GM12873 (cell line): ENCODE measurements around the gene ZNF618.

Experiments used
- CTCF ChIP-seq: IDR thresholded peaks from 2 replicates; pipeline ENCODE4 v1.5.1; 2012; ENCODE audit warnings: low read depth, mild to moderate bottlenecking, moderate library complexity, low read length, control low read depth; ENCODE audit not compliant: insufficient read depth; ENCODE audit errors: missing control alignments

Gene ZNF618

GRCh38 chr9:113919382-113919781 lies 43.3 kb downstream of the ZNF618 start:
- TF ChIP-seq CTCF, result no peak

DNA sequence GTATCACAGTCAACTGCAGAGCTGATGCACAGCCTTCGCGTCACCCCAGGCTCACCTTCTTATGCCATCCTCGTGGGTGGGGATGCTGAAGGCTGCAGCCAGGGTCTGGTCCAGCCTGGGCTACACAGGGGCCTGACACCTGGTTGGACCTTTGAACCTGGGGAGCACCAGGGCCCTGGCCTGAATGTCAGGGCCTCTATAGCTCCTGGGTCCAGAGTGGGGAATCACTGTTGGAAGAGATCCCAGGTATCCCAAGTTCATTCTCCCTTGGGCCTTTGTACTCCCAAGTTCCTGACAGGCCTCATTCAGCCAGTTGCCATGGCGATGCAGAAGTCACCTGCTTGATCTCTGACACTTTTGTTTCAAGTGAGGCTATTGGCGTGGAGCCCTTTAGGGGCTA lies 43.8 kb downstream of the ZNF618 start:
- TF ChIP-seq CTCF, result no peak

- no peak for TF ChIP-seq CTCF
Observed at GRCh38 chr9:113920872-113921271, 44.8 kb downstream of the ZNF618 start.

GRCh38 chr9:113921396-113921925 lies 45.4 kb downstream of the ZNF618 start:
- no peak for TF ChIP-seq CTCF

GRCh38 chr9:113922160-113922559 lies 46.1 kb downstream of the ZNF618 start:
- no peak for TF ChIP-seq CTCF

DNA sequence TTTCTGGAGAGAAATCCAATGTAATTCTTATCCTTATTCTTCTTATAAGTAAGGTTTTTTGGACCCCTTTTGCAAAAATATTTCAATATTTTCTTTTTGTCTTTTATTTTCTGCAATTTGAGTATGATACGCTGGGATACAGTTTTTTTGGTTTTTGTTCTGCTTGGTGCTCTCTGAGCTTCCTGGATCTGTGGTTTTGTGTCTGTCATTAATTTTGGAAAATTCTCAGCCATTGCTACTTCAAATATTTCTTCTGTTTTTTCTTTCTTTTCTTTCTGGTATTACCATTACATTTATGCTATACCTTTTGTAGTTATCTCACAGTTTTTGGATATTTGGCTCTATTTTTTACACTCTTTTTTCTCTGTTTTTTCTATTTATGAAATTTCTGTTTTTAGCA lies 50.1 kb downstream of the ZNF618 start:
- no peak for TF ChIP-seq CTCF

- no peak for TF ChIP-seq CTCF
Observed at GRCh38 chr9:113927277-113927676, 51.2 kb downstream of the ZNF618 start.
